ENCODE measurements around the gene USP40. TPM values are rescaled to one million over a fixed set of nuclear protein-coding genes. Genes with fewer than 3 reads are reported as not detected.
"Not testable (repeated sequence)": the region's sequence is repeated elsewhere in the genome, so short reads cannot be mapped to it uniquely, and the experiment has no call there.

The USP40 gene
- total and polyA plus RNA-seq, 10 donors, result 11.4 to 57.3 (median 38.1) TPM

GRCh38 chr2:233584210-233584609 is 17.6 kb upstream of the USP40 start:
- H3K27me3 ChIP-seq (replicated peaks in 1 of 7), result no peaks in the 10 kb centered on the region
- DNase-seq, result no peak
- no peaks in the 10 kb centered on the region for H3K9me3 ChIP-seq
- intact Hi-C loops (cut with DNase I; ENCODE audit: low total_unique reads), result no loop called here
- no peaks in the 10 kb centered on the region for H3K4me1 ChIP-seq
- no peaks in the 10 kb centered on the region for H3K36me3 ChIP-seq
- no peak overlapping the region for H3K4me3 ChIP-seq
- TF ChIP-seq POLR2AphosphoS5 (IDR thresholded peaks at IDR 0.05) (no peak), CTCF (IDR thresholded peaks at IDR 0.05 in 8 of 11, conservative IDR thresholded peaks at IDR 0.05 in 3 of 11) (no peak), POLR2A (IDR thresholded peaks at IDR 0.05) (no peak)
- no peak overlapping the region for H3K27ac ChIP-seq
- 90 to 100% (median 96%) methylated on average over 1 of the region's 1 CpG for WGBS, 5 donors

GRCh38 chr2:233583217-233583965 is 16.8 kb upstream of the USP40 start:
- H3K9me3 ChIP-seq; DNase-seq; H3K4me3 ChIP-seq; H3K27ac ChIP-seq; H3K4me1 ChIP-seq; H3K27me3 ChIP-seq (replicated peaks in 1 of 7); H3K36me3 ChIP-seq; intact Hi-C loops (cut with DNase I; ENCODE audit: low total_unique reads): not testable (repeated sequence)
- WGBS, 5 donors, result 83 to 92% (median 87%) methylated on average over 29 to 35 of the region's 35 CpGs

- H3K9me3 ChIP-seq; H3K27me3 ChIP-seq (replicated peaks in 1 of 7); DNase-seq; H3K36me3 ChIP-seq; H3K4me3 ChIP-seq; H3K4me1 ChIP-seq; H3K27ac ChIP-seq; intact Hi-C loops (cut with DNase I; ENCODE audit: low total_unique reads): not testable (repeated sequence)
- 49 to 64% (median 59%) methylated on average over 5 of the region's 5 CpGs for WGBS, 5 donors
Observed at GRCh38 chr2:233577341-233577740, 10.8 kb upstream of the USP40 start.

GRCh38 chr2:233572468-233572867 is 5.9 kb upstream of the USP40 start:
- WGBS, 5 donors, result 84 to 99% (median 88%) methylated on average over 4 of the region's 4 CpGs
- Histone ChIP-seq H3K9me3 (no peaks in the 10 kb centered on the region), H3K27ac (no peak overlapping the region), H3K36me3 (no peaks in the 10 kb centered on the region), H3K27me3 (replicated peaks in 1 of 7) (no peaks in the 10 kb centered on the region), H3K4me3 (no peak overlapping the region), H3K4me1 (no peaks in the 10 kb centered on the region)
- TF ChIP-seq CTCF (IDR thresholded peaks at IDR 0.05 in 8 of 11, conservative IDR thresholded peaks at IDR 0.05 in 3 of 11), result no peak
- no peak for TF ChIP-seq POLR2A (IDR thresholded peaks at IDR 0.05)
- no peak for TF ChIP-seq POLR2AphosphoS5 (IDR thresholded peaks at IDR 0.05)
- DNase-seq, result no peak
- intact Hi-C loops (cut with DNase I; ENCODE audit: low total_unique reads), result no loop called here

GRCh38 chr2:233571462-233571861 is 4.9 kb upstream of the USP40 start:
- WGBS, 5 donors, result 68 to 87% (median 86%) methylated on average over 2 of the region's 2 CpGs
- Histone ChIP-seq H3K4me3 (no peak overlapping the region), H3K36me3 (no peaks in the 10 kb centered on the region), H3K9me3 (no peaks in the 10 kb centered on the region), H3K4me1 (no peaks in the 10 kb centered on the region), H3K27ac (no peak overlapping the region), H3K27me3 (replicated peaks in 1 of 7) (no peaks in the 10 kb centered on the region)
- no peak for DNase-seq
- no peak for TF ChIP-seq POLR2AphosphoS5 (IDR thresholded peaks at IDR 0.05)
- no peak for TF ChIP-seq POLR2A (IDR thresholded peaks at IDR 0.05)
- no peak for TF ChIP-seq CTCF (IDR thresholded peaks at IDR 0.05 in 8 of 11, conservative IDR thresholded peaks at IDR 0.05 in 3 of 11)
- intact Hi-C loops (cut with DNase I; ENCODE audit: low total_unique reads), result no loop called here

All from spleen (tissue), 11 donors.